Ureter (tissue), 1 donor: ENCODE results near the gene LMOD3. TPM values are rescaled to one million over a fixed set of nuclear protein-coding genes. Genes with fewer than 3 reads are reported as not detected.

Experiments used
- DNase-seq: peaks from one replicate; pipeline ENCODE4 v3.0.0-alpha.2; 2020; ENCODE audit warnings: low spot score
- total RNA-seq: library from RNA; stranded (reverse); gene quantifications from one replicate; pipeline ENCODE4 v1.2.4, GENCODE V29; 2023
- donor health status: DM: yes; HTN: yes; CAD: no.

Gene LMOD3
- total RNA-seq: 0.13 TPM

- no peak for DNase-seq
Measured at GRCh38 chr3:69122403-69122802, at the start of gene LMOD3. TSS of gene LMOD3 (minus strand) at chr3:69122595. CDS start at chr3:69122386, 209 bp downstream.

- no peak for DNase-seq
Measured at GRCh38 chr3:69172058-69172457, 49.7 kb upstream of the LMOD3 start.

GRCh38 chr3:69166446-69166845 lies 44.1 kb upstream of the LMOD3 start:
- DNase-seq: no peak

GRCh38 chr3:69165744-69166143 lies 43.3 kb upstream of the LMOD3 start:
- no peak for DNase-seq

- DNase-seq: no peak
Measured at GRCh38 chr3:69164296-69164695, 41.9 kb upstream of the LMOD3 start.

GRCh38 chr3:69162308-69162980 lies 40.0 kb upstream of the LMOD3 start:
- no peak for DNase-seq

GRCh38 chr3:69161587-69162307 lies 39.4 kb upstream of the LMOD3 start:
- no peak for DNase-seq

- no peak for DNase-seq
Measured at GRCh38 chr3:69160525-69160924, 38.1 kb upstream of the LMOD3 start.

- DNase-seq: no peak
Measured at GRCh38 chr3:69160107-69160506, 37.7 kb upstream of the LMOD3 start.

- no peak for DNase-seq
Measured at GRCh38 chr3:69149586-69149985, 27.2 kb upstream of the LMOD3 start.

GRCh38 chr3:69145688-69146087 lies 23.3 kb upstream of the LMOD3 start:
- no peak for DNase-seq

GRCh38 chr3:69144631-69145245 lies 22.3 kb upstream of the LMOD3 start:
- no peak for DNase-seq

GRCh38 chr3:69143612-69144011 lies 21.2 kb upstream of the LMOD3 start:
- no peak for DNase-seq

GRCh38 chr3:69142797-69143454 lies 20.5 kb upstream of the LMOD3 start:
- no peak for DNase-seq

GRCh38 chr3:69142090-69142489 lies 19.7 kb upstream of the LMOD3 start:
- DNase-seq: no peak

- DNase-seq: no peak
Measured at GRCh38 chr3:69141313-69141712, 18.9 kb upstream of the LMOD3 start.

GRCh38 chr3:69137412-69137811 lies 15.0 kb upstream of the LMOD3 start:
- no peak for DNase-seq

GRCh38 chr3:69137005-69137404 lies 14.6 kb upstream of the LMOD3 start:
- no peak for DNase-seq

GRCh38 chr3:69130689-69131088 lies 8.3 kb upstream of the LMOD3 start:
- no peak for DNase-seq

GRCh38 chr3:69129531-69129930 lies 7.1 kb upstream of the LMOD3 start:
- no peak for DNase-seq

GRCh38 chr3:69128509-69128908 lies 6.1 kb upstream of the LMOD3 start:
- DNase-seq: no peak

GRCh38 chr3:69126999-69127398 lies 4.6 kb upstream of the LMOD3 start:
- no peak for DNase-seq

GRCh38 chr3:69126216-69126615 lies 3.8 kb upstream of the LMOD3 start:
- DNase-seq: no peak
